Glutamatergic neuron (in vitro differentiated cells): ENCODE measurements around the gene EPHA5. TPM values are rescaled to one million over a fixed set of nuclear protein-coding genes. Genes with fewer than 3 reads are reported as not detected.

Experiments used
- DNase-seq: peaks from one replicate; pipeline ENCODE4 v3.0.0; 2022
- H3K27ac Mint-ChIP-seq: one replicate; pipeline ENCODE4 v1.8.0; 2020; ENCODE audit warnings: mild to moderate bottlenecking, mixed read lengths, inconsistent platforms; ENCODE audit not compliant: unreplicated experiment
- H3K27me3 Mint-ChIP-seq: one replicate; pipeline ENCODE4 v1.8.0; 2020; ENCODE audit warnings: mild to moderate bottlenecking, moderate library complexity, mixed read lengths, inconsistent platforms; ENCODE audit not compliant: unreplicated experiment
- H3K36me3 Mint-ChIP-seq: one replicate; pipeline ENCODE4 v1.8.0; 2020; ENCODE audit warnings: mild to moderate bottlenecking, mixed read lengths, inconsistent platforms; ENCODE audit not compliant: unreplicated experiment
- H3K4me1 Mint-ChIP-seq: one replicate; pipeline ENCODE4 v1.8.0; 2020; ENCODE audit warnings: mild to moderate bottlenecking, low read depth, mixed read lengths, inconsistent platforms; ENCODE audit not compliant: unreplicated experiment
- H3K4me3 Mint-ChIP-seq: one replicate; pipeline ENCODE4 v1.8.0; 2020; ENCODE audit warnings: mild to moderate bottlenecking, mixed read lengths, inconsistent platforms; ENCODE audit not compliant: unreplicated experiment
- H3K9me3 Mint-ChIP-seq: one replicate; pipeline ENCODE4 v1.8.0; 2020; ENCODE audit warnings: mild to moderate bottlenecking, moderate library complexity, mixed read lengths, inconsistent platforms; ENCODE audit not compliant: unreplicated experiment
- total RNA-seq: library from RNA; stranded (reverse); fragmentation: NEBNext Ultra II Directional; extraction: Animal tissue kit (Norgen Biotek cat#: 25700); gene quantifications from one replicate; pipeline ENCODE4 v1.2.1, GENCODE V29; 2021; ENCODE audit not compliant: unreplicated experiment
- TF ChIP-seq, protein P1 (sequence below): fragments of 200-600 bp; sonication (generic); IDR thresholded peaks from one replicate; pipeline ENCODE4 v1.5.0; 2021; ENCODE audit not compliant: partially characterized antibody, unreplicated experiment

The EPHA5 gene
- total RNA-seq, 1 donor from 2014 or later = 108 TPM

GRCh38 chr4:65653740-65654361, 16.4 kb downstream of the EPHA5 start:
- no peak for DNase-seq
- peaks cover 6% of the 10 kb centered on the region for H3K4me1 Mint-ChIP-seq
- H3K27ac Mint-ChIP-seq = no peak overlapping the region
- no peak overlapping the region for H3K4me3 Mint-ChIP-seq
- no peaks in the 10 kb centered on the region for H3K36me3 Mint-ChIP-seq
- peaks cover 2% of the 10 kb centered on the region for H3K9me3 Mint-ChIP-seq
- TF ChIP-seq, protein P1, sequence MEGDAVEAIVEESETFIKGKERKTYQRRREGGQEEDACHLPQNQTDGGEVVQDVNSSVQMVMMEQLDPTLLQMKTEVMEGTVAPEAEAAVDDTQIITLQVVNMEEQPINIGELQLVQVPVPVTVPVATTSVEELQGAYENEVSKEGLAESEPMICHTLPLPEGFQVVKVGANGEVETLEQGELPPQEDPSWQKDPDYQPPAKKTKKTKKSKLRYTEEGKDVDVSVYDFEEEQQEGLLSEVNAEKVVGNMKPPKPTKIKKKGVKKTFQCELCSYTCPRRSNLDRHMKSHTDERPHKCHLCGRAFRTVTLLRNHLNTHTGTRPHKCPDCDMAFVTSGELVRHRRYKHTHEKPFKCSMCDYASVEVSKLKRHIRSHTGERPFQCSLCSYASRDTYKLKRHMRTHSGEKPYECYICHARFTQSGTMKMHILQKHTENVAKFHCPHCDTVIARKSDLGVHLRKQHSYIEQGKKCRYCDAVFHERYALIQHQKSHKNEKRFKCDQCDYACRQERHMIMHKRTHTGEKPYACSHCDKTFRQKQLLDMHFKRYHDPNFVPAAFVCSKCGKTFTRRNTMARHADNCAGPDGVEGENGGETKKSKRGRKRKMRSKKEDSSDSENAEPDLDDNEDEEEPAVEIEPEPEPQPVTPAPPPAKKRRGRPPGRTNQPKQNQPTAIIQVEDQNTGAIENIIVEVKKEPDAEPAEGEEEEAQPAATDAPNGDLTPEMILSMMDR = no peak
- H3K27me3 Mint-ChIP-seq = no peaks in the 10 kb centered on the region

- H3K9me3 Mint-ChIP-seq = peaks cover 2% of the 10 kb centered on the region
Measured at GRCh38 chr4:65651751-65652150, 18.5 kb downstream of the EPHA5 start.

GRCh38 chr4:65651031-65651430, 19.3 kb downstream of the EPHA5 start:
- Mint-ChIP-seq H3K36me3 (no peaks in the 10 kb centered on the region), H3K4me1 (peaks cover 6% of the 10 kb centered on the region), H3K9me3 (peaks cover 2% of the 10 kb centered on the region), H3K27ac (no peak overlapping the region), H3K4me3 (no peak overlapping the region), H3K27me3 (no peaks in the 10 kb centered on the region)
- no peak for DNase-seq
- TF ChIP-seq, protein P1 = no peak

More at GRCh38 chr4:65651751-65652150, 18.5 kb downstream of the EPHA5 start:
- TF ChIP-seq, protein P1 = no peak
- H3K4me1 Mint-ChIP-seq = peaks cover 6% of the 10 kb centered on the region
- no peaks in the 10 kb centered on the region for H3K36me3 Mint-ChIP-seq
- H3K27ac Mint-ChIP-seq = no peak overlapping the region
- H3K4me3 Mint-ChIP-seq = no peak overlapping the region
- no peak for DNase-seq
- no peaks in the 10 kb centered on the region for H3K27me3 Mint-ChIP-seq

DNA sequence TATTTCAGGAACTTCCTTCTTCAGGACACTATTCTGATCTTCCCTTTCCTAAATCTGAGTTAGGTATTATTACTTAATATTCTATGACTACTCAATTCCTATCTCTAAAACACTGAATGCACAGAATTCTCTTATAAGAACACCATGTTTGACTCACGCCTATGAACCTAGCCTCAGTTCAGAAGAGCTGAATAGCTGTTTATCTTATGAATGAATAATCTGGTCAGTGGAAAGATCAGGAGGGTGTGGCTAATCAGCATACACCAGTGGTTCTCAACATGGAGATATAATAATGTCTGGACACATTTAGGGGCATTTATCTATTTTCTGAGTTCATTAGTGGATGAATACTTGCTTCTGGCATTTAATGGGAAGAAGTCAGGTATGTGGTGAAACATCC, 24.2 kb downstream of the EPHA5 start:
- Mint-ChIP-seq H3K27me3 (no peaks in the 10 kb centered on the region), H3K27ac (no peak overlapping the region), H3K4me1 (peaks cover 3% of the 10 kb centered on the region), H3K4me3 (no peak overlapping the region), H3K36me3 (no peaks in the 10 kb centered on the region), H3K9me3 (peaks cover 2% of the 10 kb centered on the region)
- no peak for DNase-seq
- TF ChIP-seq, protein P1 = no peak

DNA sequence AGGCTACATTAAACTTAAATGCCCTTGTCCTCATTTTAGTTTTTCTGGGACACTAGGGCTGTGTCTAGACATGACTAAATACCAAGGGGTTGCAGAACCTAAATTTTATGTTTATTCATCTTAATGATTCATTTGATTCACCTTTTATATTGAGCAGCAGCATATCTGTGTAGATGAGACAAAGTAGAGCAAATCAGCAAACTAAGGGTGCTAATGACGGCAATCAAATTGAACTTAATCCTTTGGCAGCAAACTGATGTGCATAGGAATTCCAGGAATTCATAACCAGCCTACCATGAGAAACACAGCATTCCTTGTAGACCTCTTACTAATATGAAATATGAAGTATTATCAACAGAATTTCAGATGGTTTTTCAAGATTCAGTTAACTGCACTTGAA, 25.1 kb downstream of the EPHA5 start:
- DNase-seq = no peak
- TF ChIP-seq, protein P1 = no peak
- Mint-ChIP-seq H3K27me3 (no peaks in the 10 kb centered on the region), H3K9me3 (no peaks in the 10 kb centered on the region), H3K4me3 (no peak overlapping the region), H3K27ac (no peak overlapping the region), H3K36me3 (no peaks in the 10 kb centered on the region), H3K4me1 (no peaks in the 10 kb centered on the region)
